ENCODE measurements around the gene NRCAM.
A peak's percentile ranks its signal among the peaks of the same experiment; 100 is the strongest.

The NRCAM gene

GRCh38 chr7:108147031-108147563 is 309.1 kb downstream of the NRCAM start:
- Histone ChIP-seq H3K4ac (ENCODE audit: low read depth in 1 of 2, low read length in 2 of 2) (no peak overlapping the region), H3K36me3 (ENCODE audit: control insufficient read depth in 1 of 2, insufficient read depth in 2 of 2, low read depth in 1 of 2, low read length in 2 of 2) (no peaks in the 10 kb centered on the region), H3K18ac (ENCODE audit: low read depth in 1 of 2, low read length in 2 of 2) (no peak overlapping the region), H2AFZ (ENCODE audit: low read depth, low read length) (no peak overlapping the region), H2AK5ac (ENCODE audit: low read length, severe bottlenecking) (peak overlapping the region; percentile 16), H3K79me1 (replicated peaks; ENCODE audit: low read length, poor library complexity, severe bottlenecking) (no peaks in the 10 kb centered on the region), H2BK5ac (ENCODE audit: low read depth, low read length, poor library complexity, severe bottlenecking) (no peak overlapping the region), H3K23ac (ENCODE audit: low read length in 2 of 2) (no peak overlapping the region), H3K27me3 (ENCODE audit: control insufficient read depth in 1 of 2, insufficient read depth in 1 of 2, low read length in 2 of 2) (no peaks in the 10 kb centered on the region), H3K9ac (ENCODE audit: low read length) (no peak overlapping the region), H4K91ac (ENCODE audit: low read length) (no peak overlapping the region), H2BK120ac (ENCODE audit: low read depth, low read length) (no peak overlapping the region), H3K9me3 (ENCODE audit: control insufficient read depth, low read length) (no peaks in the 10 kb centered on the region), H3K4me1 (ENCODE audit: control insufficient read depth, insufficient read depth, low read depth, low read length) (peaks cover 4% of the 10 kb centered on the region), H3K4me3 (ENCODE audit: insufficient read depth in 1 of 2, low read depth in 1 of 2, low read length in 2 of 2) (no peak overlapping the region), H2BK15ac (ENCODE audit: low read depth, poor library complexity, severe bottlenecking) (no peak overlapping the region), H3K4me2 (ENCODE audit: low read length, poor library complexity, severe bottlenecking) (no peak overlapping the region), H3K14ac (ENCODE audit: low read length in 2 of 2) (peak overlapping the region in 1 of 2 experiments; percentile 55), H2BK12ac (ENCODE audit: low read length in 2 of 2) (no peak overlapping the region), H3K27ac (ENCODE audit: low read length, poor library complexity, severe bottlenecking) (no peak overlapping the region), H4K8ac (ENCODE audit: low read length) (no peak overlapping the region)
- DNase-seq = no peak
- WGBS = 88% methylated on average over 6 of the region's 6 CpGs

DNA sequence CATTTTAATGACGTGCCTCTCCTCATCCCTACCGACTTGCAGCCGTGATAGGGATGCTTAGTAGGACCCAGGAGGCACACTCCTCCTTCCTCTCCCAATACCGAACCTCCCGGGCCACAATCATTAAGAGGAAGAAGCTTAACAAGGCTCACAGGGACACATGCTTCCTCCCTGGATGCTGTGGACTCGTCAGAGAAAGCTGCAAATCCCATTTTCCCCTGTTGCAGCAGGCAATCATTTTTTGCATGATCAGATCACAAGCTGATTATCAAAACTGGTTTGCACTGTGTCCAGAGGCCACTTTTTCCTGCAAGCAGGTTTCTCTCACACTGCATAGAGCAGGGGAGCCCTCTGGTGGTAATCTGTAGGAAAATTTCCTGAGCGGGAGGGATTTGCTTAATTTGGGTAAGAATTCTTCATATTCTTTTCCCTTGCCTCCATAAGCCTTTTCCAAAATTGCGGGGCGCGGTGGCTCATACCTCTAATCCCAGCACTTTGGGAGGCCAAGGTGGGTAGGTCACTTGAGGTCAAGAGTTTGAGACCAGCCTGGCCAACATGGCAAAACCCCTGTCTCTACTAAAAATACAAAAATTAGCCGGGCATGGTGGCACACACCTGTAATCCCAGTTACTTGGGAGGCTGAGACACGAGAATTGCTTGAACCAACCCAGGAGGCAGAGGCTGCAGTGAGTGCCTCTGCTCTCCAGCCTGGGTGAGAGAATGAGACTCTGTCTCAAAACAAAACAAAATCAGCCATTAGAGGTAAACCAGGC is 310.0 kb downstream of the NRCAM start:
- H3K4me3 ChIP-seq (ENCODE audit: insufficient read depth in 1 of 2, low read depth in 1 of 2, low read length in 2 of 2) = peak overlapping the region in 1 of 2 experiments; percentile 71
- H3K18ac ChIP-seq (ENCODE audit: low read depth in 1 of 2, low read length in 2 of 2) = peak overlapping the region in 1 of 2 experiments; percentile 19
- H2BK15ac ChIP-seq (ENCODE audit: low read depth, poor library complexity, severe bottlenecking) = no peak overlapping the region

GRCh38 chr7:108145401-108145800 is 310.8 kb downstream of the NRCAM start:
- Histone ChIP-seq H2BK120ac (ENCODE audit: low read depth, low read length) (no peak overlapping the region), H3K36me3 (ENCODE audit: control insufficient read depth in 1 of 2, insufficient read depth in 2 of 2, low read depth in 1 of 2, low read length in 2 of 2) (no peaks in the 10 kb centered on the region), H3K4me3 (ENCODE audit: insufficient read depth in 1 of 2, low read depth in 1 of 2, low read length in 2 of 2) (no peak overlapping the region), H3K4me2 (ENCODE audit: low read length, poor library complexity, severe bottlenecking) (no peak overlapping the region), H3K14ac (ENCODE audit: low read length in 2 of 2) (no peak overlapping the region), H3K23ac (ENCODE audit: low read length in 2 of 2) (no peak overlapping the region), H2BK5ac (ENCODE audit: low read depth, low read length, poor library complexity, severe bottlenecking) (peak overlapping the region; percentile 15), H2BK15ac (ENCODE audit: low read depth, poor library complexity, severe bottlenecking) (no peak overlapping the region), H2BK12ac (ENCODE audit: low read length in 2 of 2) (no peak overlapping the region), H3K79me1 (replicated peaks; ENCODE audit: low read length, poor library complexity, severe bottlenecking) (no peaks in the 10 kb centered on the region), H2AK5ac (ENCODE audit: low read length, severe bottlenecking) (peak overlapping the region; percentile 82), H2AFZ (ENCODE audit: low read depth, low read length) (no peak overlapping the region), H3K4ac (ENCODE audit: low read depth in 1 of 2, low read length in 2 of 2) (peak overlapping the region in 1 of 2 experiments; percentile 33), H4K91ac (ENCODE audit: low read length) (no peak overlapping the region), H3K18ac (ENCODE audit: low read depth in 1 of 2, low read length in 2 of 2) (no peak overlapping the region), H3K4me1 (ENCODE audit: control insufficient read depth, insufficient read depth, low read depth, low read length) (peaks cover 4% of the 10 kb centered on the region), H4K8ac (ENCODE audit: low read length) (no peak overlapping the region), H3K9ac (ENCODE audit: low read length) (no peak overlapping the region), H3K27me3 (ENCODE audit: control insufficient read depth in 1 of 2, insufficient read depth in 1 of 2, low read length in 2 of 2) (no peaks in the 10 kb centered on the region), H3K27ac (ENCODE audit: low read length, poor library complexity, severe bottlenecking) (no peak overlapping the region), H3K9me3 (ENCODE audit: control insufficient read depth, low read length) (no peaks in the 10 kb centered on the region)
- DNase-seq = no peak
- WGBS = 71% methylated on average over 8 of the region's 8 CpGs

More for the DNA sequence above, 310.0 kb downstream of the NRCAM start:
- no peaks in the 10 kb centered on the region for H3K9me3 ChIP-seq (ENCODE audit: control insufficient read depth, low read length)
- H3K4me1 ChIP-seq (ENCODE audit: control insufficient read depth, insufficient read depth, low read depth, low read length) = peaks cover 4% of the 10 kb centered on the region
- H2AK5ac ChIP-seq (ENCODE audit: low read length, severe bottlenecking) = no peak overlapping the region
- no peak overlapping the region for H4K8ac ChIP-seq (ENCODE audit: low read length)
- peak overlapping the region in 1 of 2 experiments; percentile 21 for H2BK12ac ChIP-seq (ENCODE audit: low read length in 2 of 2)
- peak overlapping the region; percentile 61 for H3K9ac ChIP-seq (ENCODE audit: low read length)
- H3K23ac ChIP-seq (ENCODE audit: low read length in 2 of 2) = no peak overlapping the region
- H3K27ac ChIP-seq (ENCODE audit: low read length, poor library complexity, severe bottlenecking) = peak overlapping the region; percentile 8
- peak overlapping the region; percentile 84 for H2AFZ ChIP-seq (ENCODE audit: low read depth, low read length)
- H2BK120ac ChIP-seq (ENCODE audit: low read depth, low read length) = no peak overlapping the region
- H2BK5ac ChIP-seq (ENCODE audit: low read depth, low read length, poor library complexity, severe bottlenecking) = no peak overlapping the region
- H3K36me3 ChIP-seq (ENCODE audit: control insufficient read depth in 1 of 2, insufficient read depth in 2 of 2, low read depth in 1 of 2, low read length in 2 of 2) = no peaks in the 10 kb centered on the region
- H4K91ac ChIP-seq (ENCODE audit: low read length) = no peak overlapping the region
- H3K4me2 ChIP-seq (ENCODE audit: low read length, poor library complexity, severe bottlenecking) = peak overlapping the region; percentile 97
- H3K14ac ChIP-seq (ENCODE audit: low read length in 2 of 2) = no peak overlapping the region
- H3K27me3 ChIP-seq (ENCODE audit: control insufficient read depth in 1 of 2, insufficient read depth in 1 of 2, low read length in 2 of 2) = no peaks in the 10 kb centered on the region
- H3K79me1 ChIP-seq (replicated peaks; ENCODE audit: low read length, poor library complexity, severe bottlenecking) = no peaks in the 10 kb centered on the region
- DNase-seq = peak; percentile 83
- no peak overlapping the region for H3K4ac ChIP-seq (ENCODE audit: low read depth in 1 of 2, low read length in 2 of 2)
- WGBS = 21% methylated on average over 11 of the region's 12 CpGs

GRCh38 chr7:108144931-108145330 is 311.3 kb downstream of the NRCAM start:
- H2AK5ac ChIP-seq (ENCODE audit: low read length, severe bottlenecking) = no peak overlapping the region
- no peak overlapping the region for H4K91ac ChIP-seq (ENCODE audit: low read length)
- peaks cover 4% of the 10 kb centered on the region for H3K4me1 ChIP-seq (ENCODE audit: control insufficient read depth, insufficient read depth, low read depth, low read length)
- no peak overlapping the region for H3K14ac ChIP-seq (ENCODE audit: low read length in 2 of 2)
- no peaks in the 10 kb centered on the region for H3K36me3 ChIP-seq (ENCODE audit: control insufficient read depth in 1 of 2, insufficient read depth in 2 of 2, low read depth in 1 of 2, low read length in 2 of 2)
- H2BK15ac ChIP-seq (ENCODE audit: low read depth, poor library complexity, severe bottlenecking) = no peak overlapping the region
- H3K27me3 ChIP-seq (ENCODE audit: control insufficient read depth in 1 of 2, insufficient read depth in 1 of 2, low read length in 2 of 2) = no peaks in the 10 kb centered on the region
- no peak overlapping the region for H3K4ac ChIP-seq (ENCODE audit: low read depth in 1 of 2, low read length in 2 of 2)
- no peak overlapping the region for H3K4me3 ChIP-seq (ENCODE audit: insufficient read depth in 1 of 2, low read depth in 1 of 2, low read length in 2 of 2)
- H3K9ac ChIP-seq (ENCODE audit: low read length) = no peak overlapping the region
- peak overlapping the region in 1 of 2 experiments; percentile 71 for H2BK12ac ChIP-seq (ENCODE audit: low read length in 2 of 2)
- no peak overlapping the region for H2BK5ac ChIP-seq (ENCODE audit: low read depth, low read length, poor library complexity, severe bottlenecking)
- WGBS = 67% methylated on average over 3 of the region's 3 CpGs
- H3K79me1 ChIP-seq (replicated peaks; ENCODE audit: low read length, poor library complexity, severe bottlenecking) = no peaks in the 10 kb centered on the region
- no peak overlapping the region for H4K8ac ChIP-seq (ENCODE audit: low read length)
- no peaks in the 10 kb centered on the region for H3K9me3 ChIP-seq (ENCODE audit: control insufficient read depth, low read length)
- H3K23ac ChIP-seq (ENCODE audit: low read length in 2 of 2) = no peak overlapping the region
- H3K18ac ChIP-seq (ENCODE audit: low read depth in 1 of 2, low read length in 2 of 2) = no peak overlapping the region
- DNase-seq = no peak
- no peak overlapping the region for H2AFZ ChIP-seq (ENCODE audit: low read depth, low read length)
- H3K27ac ChIP-seq (ENCODE audit: low read length, poor library complexity, severe bottlenecking) = no peak overlapping the region
- H2BK120ac ChIP-seq (ENCODE audit: low read depth, low read length) = no peak overlapping the region
- H3K4me2 ChIP-seq (ENCODE audit: low read length, poor library complexity, severe bottlenecking) = no peak overlapping the region
